ENCODE data around the gene TNC.
A peak's percentile ranks its signal among the peaks of the same experiment; 100 is the strongest.

Gene TNC

GRCh38 chr9:115126404-115126803 is 8.4 kb upstream of the TNC start:
- no peak for DNase-seq (ENCODE audit: low read depth)
- TF ChIP-seq CTCF (conservative IDR thresholded peaks at IDR 0.05; ENCODE audit: low read depth, low read length) = no peak
- H3K4me3 ChIP-seq (ENCODE audit: low read length) = no peak overlapping the region

GRCh38 chr9:115122937-115123336 is 5.0 kb upstream of the TNC start:
- no peak for DNase-seq (ENCODE audit: low read depth)
- H3K4me3 ChIP-seq (ENCODE audit: low read length) = no peak overlapping the region
- TF ChIP-seq CTCF (conservative IDR thresholded peaks at IDR 0.05; ENCODE audit: low read depth, low read length) = no peak

- DNase-seq (ENCODE audit: low read depth) = no peak
- H3K4me3 ChIP-seq (ENCODE audit: low read length) = no peak overlapping the region
- no peak for TF ChIP-seq CTCF (conservative IDR thresholded peaks at IDR 0.05; ENCODE audit: low read depth, low read length)
Measured at GRCh38 chr9:115121181-115121580, 3.2 kb upstream of the TNC start.

- H3K4me3 ChIP-seq (ENCODE audit: low read length) = peak overlapping the region; percentile 48
- TF ChIP-seq CTCF (conservative IDR thresholded peaks at IDR 0.05; ENCODE audit: low read depth, low read length) = no peak
- peak; percentile 83 for DNase-seq (ENCODE audit: low read depth)
Measured at GRCh38 chr9:115118879-115119218, 892 bp upstream of the TNC start.

GRCh38 chr9:115116421-115117284 is 1.3 kb downstream of the TNC start:
- H3K4me3 ChIP-seq (ENCODE audit: low read length) = no peak overlapping the region
- no peak for TF ChIP-seq CTCF (conservative IDR thresholded peaks at IDR 0.05; ENCODE audit: low read depth, low read length)

GRCh38 chr9:115115924-115116323 is 2.0 kb downstream of the TNC start:
- no peak for TF ChIP-seq CTCF (conservative IDR thresholded peaks at IDR 0.05; ENCODE audit: low read depth, low read length)
- no peak overlapping the region for H3K4me3 ChIP-seq (ENCODE audit: low read length)
- DNase-seq (ENCODE audit: low read depth) = no peak

More at GRCh38 chr9:115116421-115117284, 1.3 kb downstream of the TNC start:
- no peak for DNase-seq (ENCODE audit: low read depth)

All from retinal pigment epithelial cell (primary cell).